Activated naive CD4-positive, alpha-beta T cell treated with anti-CD3 and anti-CD28 coated beads, Interleukin-2, amount 50 U/mL, for 16 hours (primary cell): ENCODE measurements around the gene APOC1.

Experiments
- DNase-seq: peaks from one replicate; pipeline ENCODE4 v3.0.0-alpha.2; 2020

The APOC1 gene

DNA sequence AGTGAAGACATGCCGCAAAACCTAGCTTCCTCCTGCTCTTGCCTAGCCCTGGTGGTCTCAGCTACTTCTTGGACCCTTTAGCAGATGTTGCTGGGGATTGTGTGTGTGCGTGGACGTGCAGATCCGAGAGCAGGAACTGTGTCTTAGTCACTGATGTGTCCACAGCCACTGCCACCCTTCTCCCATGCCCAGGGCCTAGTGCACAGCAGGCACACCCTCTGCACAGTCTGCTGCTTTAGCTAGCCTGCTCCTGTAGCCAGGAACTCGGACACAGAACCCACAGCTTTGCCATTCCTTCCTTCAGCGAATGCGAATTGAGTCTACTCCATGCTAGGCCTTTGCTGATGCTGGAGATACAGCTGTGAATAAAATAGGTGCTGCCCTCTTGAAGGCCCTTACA is 43.1 kb downstream of the APOC1 start:
- DNase-seq: no peak

DNA sequence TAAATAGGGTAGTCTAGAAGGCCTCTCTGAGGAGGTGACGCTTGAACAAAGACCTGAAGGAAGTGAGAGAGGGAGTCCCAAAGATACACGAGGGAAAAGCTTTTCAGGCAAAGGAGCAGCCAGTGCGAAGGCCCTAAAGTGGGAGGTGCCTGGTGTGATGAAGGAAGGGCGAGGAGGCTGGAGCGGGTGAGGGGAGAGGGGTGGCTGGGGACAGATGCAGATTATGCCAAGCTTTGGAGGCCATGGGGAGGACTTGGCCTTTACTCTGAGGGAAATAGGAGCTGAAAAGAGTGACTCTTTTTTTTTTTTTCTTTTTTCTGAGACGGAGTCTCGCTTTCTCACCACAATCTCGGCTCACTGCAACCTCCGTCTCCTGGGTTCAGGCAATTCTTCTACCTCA is 43.7 kb downstream of the APOC1 start:
- DNase-seq: no peak

DNA sequence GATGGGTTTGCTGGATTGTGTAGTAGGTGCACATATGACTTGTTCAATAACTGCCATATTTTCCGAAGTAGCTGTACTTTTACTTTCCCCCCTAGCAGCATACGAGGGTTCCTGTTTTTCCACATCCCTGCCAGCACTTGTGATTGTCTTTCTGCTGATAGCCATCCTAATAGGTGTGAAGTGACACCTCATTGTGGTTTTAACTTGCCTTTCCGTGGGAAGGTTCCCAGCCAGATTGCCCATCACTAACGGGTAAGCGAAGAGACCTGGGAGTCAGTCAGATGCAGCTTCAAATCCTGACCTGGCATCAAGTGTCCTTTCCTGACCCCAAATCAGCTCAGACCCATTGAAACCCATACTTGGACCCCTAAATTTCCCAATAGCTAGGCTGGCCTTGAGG is 45.3 kb downstream of the APOC1 start:
- DNase-seq: no peak

DNA sequence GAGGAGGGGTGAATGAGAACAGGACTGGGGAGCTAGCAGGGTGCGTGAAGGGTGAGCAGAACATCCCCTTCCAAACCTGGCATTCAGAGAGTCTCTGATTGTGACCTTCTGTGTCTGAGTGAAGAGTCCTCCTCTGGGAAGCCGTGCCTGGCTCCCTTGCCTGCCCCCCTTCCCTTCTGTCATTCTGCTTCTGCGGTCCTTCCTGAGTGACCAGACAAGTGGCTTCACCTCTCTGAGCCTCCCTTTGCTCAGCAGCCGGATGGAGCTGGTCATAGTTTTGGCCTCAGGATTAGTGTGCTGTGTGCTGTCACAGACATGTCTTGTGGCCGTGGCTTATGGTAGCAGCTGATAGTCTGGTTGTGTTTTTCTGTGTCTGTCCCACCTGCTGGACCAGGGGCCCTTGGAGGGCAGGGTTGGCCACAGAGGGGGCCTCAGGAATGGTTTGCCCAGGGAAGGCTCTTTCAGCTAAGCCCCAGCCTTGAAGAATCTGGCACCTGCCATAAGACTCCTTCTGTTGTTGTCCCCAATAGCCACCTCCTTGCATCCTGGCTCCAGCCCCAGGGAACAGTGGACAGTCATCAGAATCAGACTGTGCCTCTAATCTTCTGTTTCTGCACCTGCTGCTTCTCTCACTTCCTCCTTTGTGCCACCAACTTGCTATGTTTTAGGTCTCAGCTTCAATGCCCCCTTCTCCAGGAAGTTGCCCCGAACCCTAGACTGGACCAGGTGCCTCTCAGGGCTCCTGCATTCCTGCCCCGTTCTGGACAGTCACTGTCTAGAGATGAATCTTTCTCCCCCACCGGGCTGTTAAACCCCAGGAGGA is 46.7 kb downstream of the APOC1 start:
- DNase-seq: no peak

DNA sequence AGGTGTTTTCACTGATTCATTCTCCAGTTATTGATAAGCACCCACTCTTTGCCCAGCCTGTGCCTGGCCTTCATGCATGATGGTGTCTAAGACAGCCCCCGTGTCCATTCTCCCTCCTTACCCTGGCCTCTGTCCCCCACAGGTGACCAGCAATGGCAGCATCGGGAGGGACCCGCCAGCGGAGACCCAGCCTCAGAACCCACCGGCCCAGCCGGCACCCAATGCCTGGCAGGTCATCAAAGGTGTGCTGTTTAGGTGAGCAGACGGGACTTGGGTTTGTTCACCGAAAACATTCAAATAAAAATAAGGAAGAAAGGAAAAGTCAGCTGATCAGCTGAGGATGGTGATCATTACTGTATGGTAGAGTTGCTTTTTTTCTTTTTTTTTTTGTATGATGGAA is 47.4 kb downstream of the APOC1 start:
- DNase-seq: no peak

DNA sequence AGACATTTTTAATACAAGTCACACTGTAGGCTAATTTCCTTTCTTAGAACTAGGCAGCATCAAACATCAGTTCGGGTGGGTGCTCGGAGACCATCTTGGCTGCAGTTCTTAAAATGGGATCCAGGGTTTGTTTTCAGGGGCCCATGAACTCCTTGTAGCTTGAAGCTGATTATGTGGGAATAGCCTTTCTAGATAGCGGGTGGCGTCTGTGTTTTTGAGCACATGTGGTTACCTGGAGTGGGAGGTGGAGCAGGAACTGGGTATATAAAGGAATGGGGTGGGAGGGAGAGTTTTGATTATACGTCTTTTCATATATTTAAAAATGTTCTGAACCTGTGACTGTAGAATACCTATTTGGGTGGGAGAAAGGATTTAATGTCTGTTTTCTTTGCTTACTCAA is 53.7 kb downstream of the APOC1 start:
- no peak for DNase-seq

DNA sequence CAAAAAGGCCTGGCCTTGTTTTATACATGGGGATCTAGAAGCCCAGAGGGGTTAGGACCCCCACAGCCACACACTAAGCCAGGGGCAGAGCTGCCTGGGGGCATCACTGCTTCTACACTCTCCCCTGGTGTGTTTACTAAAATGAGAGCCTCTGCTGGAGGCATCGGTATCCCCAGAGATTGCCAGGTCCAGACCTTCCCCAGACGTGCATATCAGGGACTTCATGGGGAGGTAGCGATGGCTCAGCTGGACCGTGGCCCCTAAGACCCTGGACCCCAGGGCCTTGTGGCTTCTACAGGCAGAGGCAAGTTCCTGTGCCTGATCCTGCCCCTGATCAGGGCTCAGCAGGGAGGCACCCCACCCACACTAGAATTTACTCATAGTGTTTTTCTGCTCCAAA is 54.3 kb downstream of the APOC1 start:
- DNase-seq: no peak
